HepG2 (cell line): ENCODE measurements around the gene ZBP1. TPM values are rescaled to one million over a fixed set of nuclear protein-coding genes. Genes with fewer than 3 reads are reported as not detected.

ENCODE experiments used
- CREM ChIP-seq, 2 experiments: sonication (generic) in 1 of 2; formaldehyde crosslinking in 1 of 2; IDR thresholded peaks; 2 replicates each; pipeline versions ENCODE4 v1.4.0 to v1.6.1; 2016 to 2020; ENCODE audit warnings: antibody characterized with exemption in 1 of 2, mild to moderate bottlenecking in 1 of 2, missing genetic modification reagents in 1 of 2
- ETV5 ChIP-seq: IDR thresholded peaks from 2 replicates; pipeline ENCODE4 v1.6.1; 2018; ENCODE audit warnings: missing biosample characterization, missing genetic modification reagents, inconsistent platforms, borderline replicate concordance
- FLYWCH1 ChIP-seq: sonication (generic); formaldehyde crosslinking; IDR thresholded peaks from 2 replicates; pipeline ENCODE4 v1.8.1; 2023; ENCODE audit warnings: mild to moderate bottlenecking, missing genetic modification reagents
- HNRNPLL ChIP-seq: fragments of 200-400 bp; formaldehyde crosslinking; IDR thresholded peaks from 2 replicates; pipeline ENCODE4 v1.6.1; 2017; ENCODE audit warnings: mild to moderate bottlenecking, low read depth, low read length; ENCODE audit not compliant: poor library complexity, severe bottlenecking
- IRX3 ChIP-seq: sonication (generic); formaldehyde crosslinking; IDR thresholded peaks from 2 replicates; pipeline ENCODE4 v1.8.1; 2023; ENCODE audit warnings: mild to moderate bottlenecking, low read depth, missing genetic modification reagents, borderline replicate concordance
- MTA1 ChIP-seq: sonication (generic); formaldehyde crosslinking; IDR thresholded peaks from 2 replicates; pipeline ENCODE4 v1.4.0; 2020; ENCODE audit warnings: missing genetic modification reagents, mild to moderate bottlenecking, borderline replicate concordance
- MYNN ChIP-seq: sonication (generic); formaldehyde crosslinking; IDR thresholded peaks from 2 replicates; pipeline ENCODE4 v1.4.0; 2020; ENCODE audit warnings: mild to moderate bottlenecking, low read depth, missing genetic modification reagents
- NONO ChIP-seq, 2 experiments: fragments of 450-650 bp in 1 of 2; sonication (generic) in 1 of 2; formaldehyde crosslinking in 1 of 2; IDR thresholded peaks in 1 of 2; conservative IDR thresholded peaks in 1 of 2; 2 replicates each; pipeline versions ENCODE4 v1.6.1 to v1.8.0; 2017 to 2022; ENCODE audit warnings: mild to moderate bottlenecking in 1 of 2, missing genetic modification reagents in 1 of 2, moderate library complexity in 1 of 2
- PRPF4 ChIP-seq: fragments of 200-400 bp; formaldehyde crosslinking; IDR thresholded peaks from 2 replicates; pipeline ENCODE4 v1.6.1; 2016; ENCODE audit warnings: low read length, low read depth; ENCODE audit not compliant: poor library complexity, severe bottlenecking
- PTBP1 ChIP-seq: fragments of 200-400 bp; formaldehyde crosslinking; IDR thresholded peaks from 2 replicates; pipeline ENCODE4 v1.6.1; 2018; ENCODE audit warnings: low read length, low read depth; ENCODE audit not compliant: poor library complexity, severe bottlenecking
- SOX13 ChIP-seq, 3 experiments: fragments of 450-650 bp in 1 of 3; sonication (generic) in 1 of 3; formaldehyde crosslinking in 1 of 3; IDR thresholded peaks in 2 of 3; conservative IDR thresholded peaks in 1 of 3; 2 replicates each; pipeline versions ENCODE4 v1.5.0 to v1.6.1; 2016 to 2020; ENCODE audit warnings: antibody characterized with exemption in 1 of 3, mild to moderate bottlenecking in 1 of 3, missing compliant biosample characterization in 1 of 3, missing genetic modification reagents in 1 of 3, moderate library complexity in 1 of 3
- XRCC5 ChIP-seq: fragments of 200-400 bp; formaldehyde crosslinking; optimal IDR thresholded peaks from 2 replicates; pipeline ENCODE3; 2017; ENCODE audit warnings: mild to moderate bottlenecking, low read length
- ZMYM4 ChIP-seq: sonication (generic); formaldehyde crosslinking; IDR thresholded peaks from 2 replicates; pipeline ENCODE4 v1.8.1; 2023; ENCODE audit warnings: mild to moderate bottlenecking, missing genetic modification reagents
- ZNF235 ChIP-seq: sonication (generic); formaldehyde crosslinking; IDR thresholded peaks from 2 replicates; pipeline ENCODE4 v1.8.1; 2023; ENCODE audit warnings: mild to moderate bottlenecking, missing genetic modification reagents, borderline replicate concordance
- ZNF292 ChIP-seq: sonication (generic); formaldehyde crosslinking; IDR thresholded peaks from 2 replicates; pipeline ENCODE4 v1.8.1; 2022; ENCODE audit warnings: mild to moderate bottlenecking, low read depth, missing genetic modification reagents, borderline replicate concordance
- ZNF552 ChIP-seq: sonication (generic); formaldehyde crosslinking; IDR thresholded peaks from 2 replicates; pipeline ENCODE4 v1.9.0; 2022; ENCODE audit warnings: missing genetic modification reagents, mild to moderate bottlenecking, borderline replicate concordance
- ZNF577 ChIP-seq: sonication (generic); formaldehyde crosslinking; IDR thresholded peaks from 2 replicates; pipeline ENCODE4 v1.4.0; 2020; ENCODE audit warnings: mild to moderate bottlenecking, low read depth, missing genetic modification reagents, borderline replicate concordance
- polyA plus RNA-seq, 8 experiments: library from polyadenylated mRNA; depleted of rRNA in 3 of 8; stranded (reverse) in 7 of 8; unstranded in 1 of 8; fragments of >200 nt; fragmentation: Illumina TruSeq in 4 of 8; extraction: Trizol in 4 of 8; gene quantifications; 2 replicates each; pipeline versions ENCODE4 v1.2.1 to v1.2.3, GENCODE V29; 2011 to 2016; ENCODE audit warnings: low read depth in 4 of 8, missing spikeins in 1 of 8, mixed read lengths in 1 of 8; ENCODE audit not compliant: insufficient read depth in 1 of 8
- total RNA-seq, 5 experiments: library from RNA; depleted of rRNA; stranded (reverse); fragments of >200 nt; fragmentation: Illumina TruSeq; extraction: Trizol; gene quantifications; 2 replicates each; pipeline ENCODE4 v1.2.3, GENCODE V29; 2016; ENCODE audit warnings: low read depth in 1 of 5
- TF ChIP-seq, protein P1 (sequence below): IDR thresholded peaks from 2 replicates; pipeline ENCODE4 v1.6.1; 2012; ENCODE audit warnings: low read length, improper control_type of control experiment
- TF ChIP-seq, protein P2 (sequence below): IDR thresholded peaks from 2 replicates; pipeline ENCODE4 v1.6.1; 2016
- TF ChIP-seq, protein P3 (sequence below): sonication (generic); formaldehyde crosslinking; IDR thresholded peaks from 2 replicates; pipeline ENCODE4 v1.4.0; 2020; ENCODE audit warnings: missing genetic modification reagents, borderline replicate concordance

ZBP1 gene
- total and polyA plus RNA-seq, 2 of the 13 experiments (the other 11 are each of a cell fraction or from before 2014, with no cell fraction given), result not detected

DNA sequence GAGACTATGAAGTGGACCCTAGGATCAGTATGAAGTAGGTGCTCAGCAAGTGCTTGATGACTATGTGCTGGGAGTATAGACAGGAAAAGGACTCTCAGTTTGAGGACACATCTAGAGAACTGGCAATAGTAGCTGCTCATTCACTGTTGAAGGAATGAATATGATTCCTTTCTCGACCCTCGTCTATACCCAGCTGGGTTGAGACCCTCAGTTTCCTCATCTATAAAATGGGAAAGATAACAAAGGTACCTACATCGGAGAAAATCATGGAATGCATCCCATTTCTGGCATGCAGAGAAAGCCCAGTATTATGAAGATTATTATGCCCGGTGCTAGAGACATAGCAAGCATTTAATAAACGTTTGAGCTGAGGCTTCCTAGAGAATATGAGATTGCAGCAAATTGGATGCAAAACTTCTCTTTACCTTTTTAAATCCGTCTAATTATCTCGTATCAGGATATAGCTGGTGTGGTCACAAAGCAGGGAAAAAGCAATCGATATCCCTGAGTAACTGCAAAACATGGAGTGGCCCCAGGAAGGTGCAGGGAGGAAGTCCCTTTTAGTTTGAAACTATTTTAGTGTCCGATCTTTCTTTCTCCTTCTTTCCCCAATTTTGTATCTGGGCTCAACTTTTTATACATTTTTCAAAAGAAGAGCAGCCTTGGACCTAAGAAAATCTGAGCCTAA is 62.2 kb downstream of the ZBP1 start (continued):
- TF ChIP-seq, protein P1, sequence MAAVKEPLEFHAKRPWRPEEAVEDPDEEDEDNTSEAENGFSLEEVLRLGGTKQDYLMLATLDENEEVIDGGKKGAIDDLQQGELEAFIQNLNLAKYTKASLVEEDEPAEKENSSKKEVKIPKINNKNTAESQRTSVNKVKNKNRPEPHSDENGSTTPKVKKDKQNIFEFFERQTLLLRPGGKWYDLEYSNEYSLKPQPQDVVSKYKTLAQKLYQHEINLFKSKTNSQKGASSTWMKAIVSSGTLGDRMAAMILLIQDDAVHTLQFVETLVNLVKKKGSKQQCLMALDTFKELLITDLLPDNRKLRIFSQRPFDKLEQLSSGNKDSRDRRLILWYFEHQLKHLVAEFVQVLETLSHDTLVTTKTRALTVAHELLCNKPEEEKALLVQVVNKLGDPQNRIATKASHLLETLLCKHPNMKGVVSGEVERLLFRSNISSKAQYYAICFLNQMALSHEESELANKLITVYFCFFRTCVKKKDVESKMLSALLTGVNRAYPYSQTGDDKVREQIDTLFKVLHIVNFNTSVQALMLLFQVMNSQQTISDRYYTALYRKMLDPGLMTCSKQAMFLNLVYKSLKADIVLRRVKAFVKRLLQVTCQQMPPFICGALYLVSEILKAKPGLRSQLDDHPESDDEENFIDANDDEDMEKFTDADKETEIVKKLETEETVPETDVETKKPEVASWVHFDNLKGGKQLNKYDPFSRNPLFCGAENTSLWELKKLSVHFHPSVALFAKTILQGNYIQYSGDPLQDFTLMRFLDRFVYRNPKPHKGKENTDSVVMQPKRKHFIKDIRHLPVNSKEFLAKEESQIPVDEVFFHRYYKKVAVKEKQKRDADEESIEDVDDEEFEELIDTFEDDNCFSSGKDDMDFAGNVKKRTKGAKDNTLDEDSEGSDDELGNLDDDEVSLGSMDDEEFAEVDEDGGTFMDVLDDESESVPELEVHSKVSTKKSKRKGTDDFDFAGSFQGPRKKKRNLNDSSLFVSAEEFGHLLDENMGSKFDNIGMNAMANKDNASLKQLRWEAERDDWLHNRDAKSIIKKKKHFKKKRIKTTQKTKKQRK, result no peak
- TF ChIP-seq XRCC5 (no peak), PTBP1 (no peak), CREM (IDR thresholded peaks at IDR 0.05) (no peak), CREM (CRISPR knock-in tag; IDR thresholded peaks at IDR 0.05) (no peak), ZNF552 (CRISPR knock-in tag) (0 out of 2 replicates have a peak, but pooled peaks have one; percentile 51), ZNF292 (peak; percentile 8; the same call in 1 of the 2 replicates), HNRNPLL (no peak), FLYWCH1 (CRISPR knock-in tag) (no peak), ETV5 (CRISPR knock-in tag) (no peak), IRX3 (CRISPR knock-in tag) (no peak), PRPF4 (no peak), SOX13 (IDR thresholded peaks at IDR 0.05) (no peak), SOX13 (CRISPR knock-in tag; conservative IDR thresholded peaks at IDR 0.05 in 1 of 2, IDR thresholded peaks at IDR 0.05 in 1 of 2) (no peak), ZNF577 (CRISPR knock-in tag) (no peak), MTA1 (CRISPR knock-in tag) (no peak), NONO (IDR thresholded peaks at IDR 0.05) (no peak), NONO (CRISPR knock-in tag; conservative IDR thresholded peaks at IDR 0.05) (no peak), ZMYM4 (CRISPR knock-in tag) (0 out of 2 replicates have a peak, but pooled peaks have one; percentile 15), ZNF235 (CRISPR knock-in tag) (no peak), MYNN (CRISPR knock-in tag) (no peak)
- TF ChIP-seq, protein P2, sequence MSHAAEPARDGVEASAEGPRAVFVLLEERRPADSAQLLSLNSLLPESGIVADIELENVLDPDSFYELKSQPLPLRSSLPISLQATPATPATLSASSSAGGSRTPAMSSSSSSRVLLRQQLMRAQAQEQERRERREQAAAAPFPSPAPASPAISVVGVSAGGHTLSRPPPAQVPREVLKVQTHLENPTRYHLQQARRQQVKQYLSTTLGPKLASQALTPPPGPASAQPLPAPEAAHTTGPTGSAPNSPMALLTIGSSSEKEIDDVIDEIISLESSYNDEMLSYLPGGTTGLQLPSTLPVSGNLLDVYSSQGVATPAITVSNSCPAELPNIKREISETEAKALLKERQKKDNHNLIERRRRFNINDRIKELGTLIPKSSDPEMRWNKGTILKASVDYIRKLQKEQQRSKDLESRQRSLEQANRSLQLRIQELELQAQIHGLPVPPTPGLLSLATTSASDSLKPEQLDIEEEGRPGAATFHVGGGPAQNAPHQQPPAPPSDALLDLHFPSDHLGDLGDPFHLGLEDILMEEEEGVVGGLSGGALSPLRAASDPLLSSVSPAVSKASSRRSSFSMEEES, result no peak
- TF ChIP-seq, protein P3, sequence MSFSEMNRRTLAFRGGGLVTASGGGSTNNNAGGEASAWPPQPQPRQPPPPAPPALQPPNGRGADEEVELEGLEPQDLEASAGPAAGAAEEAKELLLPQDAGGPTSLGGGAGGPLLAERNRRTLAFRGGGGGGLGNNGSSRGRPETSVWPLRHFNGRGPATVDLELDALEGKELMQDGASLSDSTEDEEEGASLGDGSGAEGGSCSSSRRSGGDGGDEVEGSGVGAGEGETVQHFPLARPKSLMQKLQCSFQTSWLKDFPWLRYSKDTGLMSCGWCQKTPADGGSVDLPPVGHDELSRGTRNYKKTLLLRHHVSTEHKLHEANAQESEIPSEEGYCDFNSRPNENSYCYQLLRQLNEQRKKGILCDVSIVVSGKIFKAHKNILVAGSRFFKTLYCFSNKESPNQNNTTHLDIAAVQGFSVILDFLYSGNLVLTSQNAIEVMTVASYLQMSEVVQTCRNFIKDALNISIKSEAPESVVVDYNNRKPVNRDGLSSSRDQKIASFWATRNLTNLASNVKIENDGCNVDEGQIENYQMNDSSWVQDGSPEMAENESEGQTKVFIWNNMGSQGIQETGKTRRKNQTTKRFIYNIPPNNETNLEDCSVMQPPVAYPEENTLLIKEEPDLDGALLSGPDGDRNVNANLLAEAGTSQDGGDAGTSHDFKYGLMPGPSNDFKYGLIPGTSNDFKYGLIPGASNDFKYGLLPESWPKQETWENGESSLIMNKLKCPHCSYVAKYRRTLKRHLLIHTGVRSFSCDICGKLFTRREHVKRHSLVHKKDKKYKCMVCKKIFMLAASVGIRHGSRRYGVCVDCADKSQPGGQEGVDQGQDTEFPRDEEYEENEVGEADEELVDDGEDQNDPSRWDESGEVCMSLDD (CRISPR knock-in tag), result no peak
